ENCODE results near the gene TXNDC8.

The TXNDC8 gene

DNA sequence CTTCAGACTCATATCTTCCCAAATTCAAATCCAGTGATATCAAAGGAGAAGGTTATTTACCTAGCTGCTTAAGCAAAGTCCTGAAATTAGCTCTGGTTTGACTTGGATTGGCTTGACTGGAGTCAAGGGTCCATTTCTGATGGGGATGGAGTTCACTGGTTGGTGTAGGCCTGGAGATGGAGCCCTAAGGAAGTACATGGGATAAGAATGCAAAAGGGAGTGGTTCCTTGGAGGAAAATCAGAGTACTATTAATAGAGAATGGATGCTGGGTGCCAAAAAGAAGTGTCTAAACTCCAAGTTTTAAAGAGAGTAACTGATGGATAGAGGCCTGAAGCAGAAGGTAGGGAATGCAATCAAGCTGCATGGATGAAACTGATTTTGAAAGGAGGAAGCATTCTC is 13.8 kb downstream of the TXNDC8 start:
- no peak overlapping the region for H3K27ac ChIP-seq (ENCODE audit: low read depth, low read length)
- no peaks in the 10 kb centered on the region for H3K27me3 ChIP-seq (ENCODE audit: low read length)
- H4K20me1 ChIP-seq (ENCODE audit: low read depth, low read length) = no peaks in the 10 kb centered on the region
- TF ChIP-seq, protein P1, sequence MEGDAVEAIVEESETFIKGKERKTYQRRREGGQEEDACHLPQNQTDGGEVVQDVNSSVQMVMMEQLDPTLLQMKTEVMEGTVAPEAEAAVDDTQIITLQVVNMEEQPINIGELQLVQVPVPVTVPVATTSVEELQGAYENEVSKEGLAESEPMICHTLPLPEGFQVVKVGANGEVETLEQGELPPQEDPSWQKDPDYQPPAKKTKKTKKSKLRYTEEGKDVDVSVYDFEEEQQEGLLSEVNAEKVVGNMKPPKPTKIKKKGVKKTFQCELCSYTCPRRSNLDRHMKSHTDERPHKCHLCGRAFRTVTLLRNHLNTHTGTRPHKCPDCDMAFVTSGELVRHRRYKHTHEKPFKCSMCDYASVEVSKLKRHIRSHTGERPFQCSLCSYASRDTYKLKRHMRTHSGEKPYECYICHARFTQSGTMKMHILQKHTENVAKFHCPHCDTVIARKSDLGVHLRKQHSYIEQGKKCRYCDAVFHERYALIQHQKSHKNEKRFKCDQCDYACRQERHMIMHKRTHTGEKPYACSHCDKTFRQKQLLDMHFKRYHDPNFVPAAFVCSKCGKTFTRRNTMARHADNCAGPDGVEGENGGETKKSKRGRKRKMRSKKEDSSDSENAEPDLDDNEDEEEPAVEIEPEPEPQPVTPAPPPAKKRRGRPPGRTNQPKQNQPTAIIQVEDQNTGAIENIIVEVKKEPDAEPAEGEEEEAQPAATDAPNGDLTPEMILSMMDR (IDR thresholded peaks at IDR 0.05; ENCODE audit: insufficient read depth, low read length, poor library complexity, severe bottlenecking) = no peak
- no peak for TF ChIP-seq EZH2phosphoT487 (conservative IDR thresholded peaks at IDR 0.05; ENCODE audit: low read length)
- H3K4me3 ChIP-seq (ENCODE audit: insufficient read depth, low read length, poor library complexity, severe bottlenecking) = no peak overlapping the region
- no peaks in the 10 kb centered on the region for H3K9me3 ChIP-seq (ENCODE audit: insufficient read depth, low read length)
- no peaks in the 10 kb centered on the region for H3K36me3 ChIP-seq (ENCODE audit: low read length)
- no peak overlapping the region for H3K9ac ChIP-seq (ENCODE audit: low read length)
- H3F3A ChIP-seq (ENCODE audit: insufficient read depth) = no peaks in the 10 kb centered on the region
- H3K79me2 ChIP-seq (ENCODE audit: insufficient read depth, low read length) = no peaks in the 10 kb centered on the region
- H2AFZ ChIP-seq (ENCODE audit: low read depth, low read length, severe bottlenecking) = no peak overlapping the region
- no peaks in the 10 kb centered on the region for H3K9me2 ChIP-seq (replicated peaks; ENCODE audit: insufficient read depth, low read length)
- no peak overlapping the region for H3K4me2 ChIP-seq (ENCODE audit: low read depth, low read length, poor library complexity, severe bottlenecking)

DNA sequence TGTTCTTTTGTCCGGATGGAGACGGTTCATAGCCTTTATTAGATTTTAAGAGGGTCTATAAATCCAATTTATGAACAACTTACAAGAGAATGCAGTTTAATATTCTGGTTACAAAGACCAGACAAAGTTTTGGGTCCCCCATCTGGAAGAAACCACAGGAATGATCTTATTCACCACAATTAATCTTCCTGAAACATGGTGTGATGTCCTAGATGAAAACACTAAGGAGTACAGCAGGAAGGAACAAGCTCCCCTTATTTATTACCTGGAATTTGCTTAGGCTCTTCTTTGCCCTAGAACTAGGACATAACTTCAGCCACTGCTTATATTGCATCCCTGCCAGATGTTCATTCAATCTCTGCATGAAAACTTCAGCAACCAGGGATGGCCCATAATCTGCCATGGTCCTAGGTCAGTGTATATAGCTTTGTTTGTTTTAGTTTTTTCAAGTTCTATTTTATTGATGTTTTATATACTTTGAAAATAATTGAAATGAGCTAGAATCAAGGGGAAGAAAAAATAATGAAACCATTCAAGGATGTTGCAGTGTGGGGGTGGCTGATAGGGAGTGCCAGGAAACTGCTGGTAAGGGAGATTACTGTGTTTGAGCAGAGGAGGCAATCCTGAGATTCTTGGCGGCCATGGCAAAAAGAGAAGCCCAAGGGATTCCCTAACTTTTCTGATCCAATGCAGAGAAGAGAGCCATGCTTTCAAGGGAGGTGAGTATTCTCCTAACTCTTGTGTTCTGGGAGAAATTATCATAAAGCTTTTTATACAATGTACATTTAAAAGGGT is 16.8 kb downstream of the TXNDC8 start:
- no peak overlapping the region for H3K4me2 ChIP-seq (ENCODE audit: low read depth, low read length, poor library complexity, severe bottlenecking)
- H3K4me3 ChIP-seq (ENCODE audit: insufficient read depth, low read length, poor library complexity, severe bottlenecking) = no peak overlapping the region
- no peaks in the 10 kb centered on the region for H3K9me2 ChIP-seq (replicated peaks; ENCODE audit: insufficient read depth, low read length)
- no peaks in the 10 kb centered on the region for H3F3A ChIP-seq (ENCODE audit: insufficient read depth)
- H3K9ac ChIP-seq (ENCODE audit: low read length) = no peak overlapping the region
- no peaks in the 10 kb centered on the region for H4K20me1 ChIP-seq (ENCODE audit: low read depth, low read length)
- no peaks in the 10 kb centered on the region for H3K36me3 ChIP-seq (ENCODE audit: low read length)
- no peaks in the 10 kb centered on the region for H3K9me3 ChIP-seq (ENCODE audit: insufficient read depth, low read length)
- no peaks in the 10 kb centered on the region for H3K27me3 ChIP-seq (ENCODE audit: low read length)
- TF ChIP-seq, protein P1 (IDR thresholded peaks at IDR 0.05; ENCODE audit: insufficient read depth, low read length, poor library complexity, severe bottlenecking) = no peak
- TF ChIP-seq EZH2phosphoT487 (conservative IDR thresholded peaks at IDR 0.05; ENCODE audit: low read length) = no peak
- H2AFZ ChIP-seq (ENCODE audit: low read depth, low read length, severe bottlenecking) = no peak overlapping the region
- no peak overlapping the region for H3K27ac ChIP-seq (ENCODE audit: low read depth, low read length)
- H3K79me2 ChIP-seq (ENCODE audit: insufficient read depth, low read length) = no peaks in the 10 kb centered on the region

DNA sequence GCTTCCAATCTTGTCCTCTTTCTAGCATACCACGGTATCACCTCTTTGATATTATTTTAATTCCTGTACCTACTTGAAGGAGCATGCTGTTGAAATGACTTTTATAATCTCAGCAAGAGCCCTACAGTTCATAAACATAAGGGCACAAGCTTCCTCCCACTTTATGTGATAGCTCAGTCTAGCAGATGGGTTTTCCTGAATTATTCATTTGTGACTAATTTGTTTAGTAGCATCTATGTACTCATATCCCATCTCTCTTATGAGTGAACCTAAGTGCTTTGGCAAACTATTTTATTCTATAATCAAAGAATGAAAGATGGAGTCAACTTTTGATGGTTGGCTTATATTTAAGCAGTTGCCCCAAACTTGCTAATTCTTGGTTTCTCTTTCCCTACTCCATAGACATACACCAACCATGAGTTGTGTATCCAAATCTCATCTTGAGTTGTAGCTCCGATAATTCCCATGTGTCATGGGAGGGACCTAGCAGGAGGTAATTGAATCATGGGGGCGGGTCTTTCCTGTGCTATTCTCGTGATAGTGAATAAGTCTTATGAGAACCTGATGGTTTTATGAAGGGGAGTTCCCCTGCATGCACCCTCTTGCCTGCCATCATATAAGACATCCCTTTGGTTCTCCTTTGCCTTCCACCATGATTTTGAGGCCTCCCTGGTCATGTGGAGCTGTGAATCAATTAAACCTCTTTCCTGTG is 17.7 kb downstream of the TXNDC8 start:
- H3K79me2 ChIP-seq (ENCODE audit: insufficient read depth, low read length) = no peaks in the 10 kb centered on the region
- no peaks in the 10 kb centered on the region for H3K9me2 ChIP-seq (replicated peaks; ENCODE audit: insufficient read depth, low read length)
- H3K27ac ChIP-seq (ENCODE audit: low read depth, low read length) = no peak overlapping the region
- no peaks in the 10 kb centered on the region for H3K9me3 ChIP-seq (ENCODE audit: insufficient read depth, low read length)
- no peak overlapping the region for H3K4me3 ChIP-seq (ENCODE audit: insufficient read depth, low read length, poor library complexity, severe bottlenecking)
- no peak overlapping the region for H3K9ac ChIP-seq (ENCODE audit: low read length)
- no peak overlapping the region for H3K4me2 ChIP-seq (ENCODE audit: low read depth, low read length, poor library complexity, severe bottlenecking)
- no peaks in the 10 kb centered on the region for H3K27me3 ChIP-seq (ENCODE audit: low read length)
- no peaks in the 10 kb centered on the region for H3K36me3 ChIP-seq (ENCODE audit: low read length)
- H2AFZ ChIP-seq (ENCODE audit: low read depth, low read length, severe bottlenecking) = no peak overlapping the region
- TF ChIP-seq EZH2phosphoT487 (conservative IDR thresholded peaks at IDR 0.05; ENCODE audit: low read length) = no peak
- TF ChIP-seq, protein P1 (IDR thresholded peaks at IDR 0.05; ENCODE audit: insufficient read depth, low read length, poor library complexity, severe bottlenecking) = no peak
- H3F3A ChIP-seq (ENCODE audit: insufficient read depth) = no peaks in the 10 kb centered on the region
- no peaks in the 10 kb centered on the region for H4K20me1 ChIP-seq (ENCODE audit: low read depth, low read length)
